KMS-11 (cell line): ENCODE data around the gene PYROXD2.

Experiments
- H2AFZ ChIP-seq: fragments of 200-600 bp; sonication (generic); 2 replicates; pipeline ENCODE4 v1.6.1; 2016; ENCODE audit warnings: antibody characterized with exemption, mixed run types, low read depth
- H3K27ac ChIP-seq: fragments of 200-600 bp; sonication (generic); 2 replicates; pipeline ENCODE4 v1.6.1; 2016; ENCODE audit warnings: mild to moderate bottlenecking, mixed run types
- H3K27me3 ChIP-seq: fragments of 200-600 bp; sonication (generic); 2 replicates; pipeline ENCODE4 v1.6.1; 2017; ENCODE audit warnings: mild to moderate bottlenecking, low read depth, mixed run types, moderate library complexity; ENCODE audit not compliant: insufficient read depth
- H3K36me3 ChIP-seq: fragments of 200-600 bp; sonication (generic); 2 replicates; pipeline ENCODE4 v1.6.1; 2017; ENCODE audit warnings: mild to moderate bottlenecking, mixed run types; ENCODE audit not compliant: insufficient read depth
- H3K4me1 ChIP-seq: fragments of 200-600 bp; sonication (generic); 2 replicates; pipeline ENCODE4 v1.6.1; 2016; ENCODE audit warnings: mild to moderate bottlenecking, low read depth, mixed run types; ENCODE audit not compliant: poor library complexity, severe bottlenecking
- H3K4me2 ChIP-seq: fragments of 200-600 bp; sonication (generic); 2 replicates; pipeline ENCODE4 v1.7.0; 2016; ENCODE audit warnings: mild to moderate bottlenecking, mixed run types
- H3K4me3 ChIP-seq: fragments of 200-600 bp; sonication (generic); IDR thresholded peaks from 2 replicates; pipeline ENCODE4 v1.6.1; 2017; ENCODE audit warnings: low read depth, low read length, mixed read lengths; ENCODE audit not compliant: insufficient read depth
- H3K79me2 ChIP-seq: fragments of 200-600 bp; sonication (generic); 2 replicates; pipeline ENCODE4 v1.6.1; 2016; ENCODE audit warnings: low read depth, mixed run types; ENCODE audit not compliant: insufficient read depth
- H3K9ac ChIP-seq: fragments of 200-600 bp; sonication (generic); 2 replicates; pipeline ENCODE4 v1.6.1; 2016; ENCODE audit warnings: mild to moderate bottlenecking, mixed run types
- H4K20me1 ChIP-seq: fragments of 200-600 bp; sonication (generic); 2 replicates; pipeline ENCODE4 v1.6.1; 2016; ENCODE audit warnings: mild to moderate bottlenecking, mixed run types; ENCODE audit not compliant: insufficient read depth
- CTCF ChIP-seq: fragments of 200-600 bp; sonication (generic); conservative IDR thresholded peaks from 2 replicates; pipeline ENCODE4 v1.6.1; 2017; ENCODE audit warnings: low read depth, mild to moderate bottlenecking, antibody characterized with exemption, low read length, moderate library complexity, mixed read lengths

The PYROXD2 gene

GRCh38 chr10:98364432-98365102 is 50.4 kb downstream of the PYROXD2 start:
- H3K4me2 ChIP-seq: no peak overlapping the region
- no peak overlapping the region for H3K4me3 ChIP-seq
- H3K27ac ChIP-seq: no peak overlapping the region

GRCh38 chr10:98363220-98363619 is 51.8 kb downstream of the PYROXD2 start:
- Histone ChIP-seq H3K27ac (no peak overlapping the region), H3K9ac (no peak overlapping the region), H3K27me3 (no peaks in the 10 kb centered on the region), H3K4me3 (no peak overlapping the region), H3K4me2 (no peak overlapping the region), H3K4me1 (peaks cover 18% of the 10 kb centered on the region), H3K79me2 (no peaks in the 10 kb centered on the region), H4K20me1 (no peaks in the 10 kb centered on the region), H2AFZ (no peak overlapping the region), H3K36me3 (no peaks in the 10 kb centered on the region)
- no peak for TF ChIP-seq CTCF

More at GRCh38 chr10:98364432-98365102, 50.4 kb downstream of the PYROXD2 start:
- H2AFZ ChIP-seq: no peak overlapping the region
- no peak for TF ChIP-seq CTCF
- no peaks in the 10 kb centered on the region for H4K20me1 ChIP-seq
- H3K36me3 ChIP-seq: no peaks in the 10 kb centered on the region
- no peaks in the 10 kb centered on the region for H3K27me3 ChIP-seq
- no peak overlapping the region for H3K9ac ChIP-seq
- no peaks in the 10 kb centered on the region for H3K79me2 ChIP-seq
- H3K4me1 ChIP-seq: peaks cover 18% of the 10 kb centered on the region

- no peaks in the 10 kb centered on the region for H3K36me3 ChIP-seq
- H2AFZ ChIP-seq: peak overlapping the region; percentile 61; the same call in 1 of the 2 replicates
- H3K4me3 ChIP-seq: no peak overlapping the region
- H3K27ac ChIP-seq: peak overlapping the region; percentile 10; the same call in 1 of the 2 replicates
- TF ChIP-seq CTCF: no peak
- H3K27me3 ChIP-seq: no peaks in the 10 kb centered on the region
- peak overlapping the region; percentile 96 for H3K4me2 ChIP-seq
- no peaks in the 10 kb centered on the region for H3K79me2 ChIP-seq
- no peak overlapping the region; the same call in 1 of the 2 replicates for H3K9ac ChIP-seq
- no peaks in the 10 kb centered on the region for H4K20me1 ChIP-seq
- peaks cover 18% of the 10 kb centered on the region for H3K4me1 ChIP-seq
These were observed 53.6 kb downstream of the PYROXD2 start for GRCh38 chr10:98361131-98362025.

GRCh38 chr10:98357194-98357822 is 57.7 kb downstream of the PYROXD2 start:
- Histone ChIP-seq H3K27me3 (no peaks in the 10 kb centered on the region), H3K4me3 (no peak overlapping the region), H4K20me1 (no peaks in the 10 kb centered on the region), H3K79me2 (no peaks in the 10 kb centered on the region), H2AFZ (no peak overlapping the region), H3K36me3 (no peaks in the 10 kb centered on the region), H3K4me2 (no peak overlapping the region), H3K4me1 (peaks cover 18% of the 10 kb centered on the region), H3K27ac (no peak overlapping the region), H3K9ac (no peak overlapping the region)
- no peak for TF ChIP-seq CTCF
